Measurements from ENCODE around the gene USP50. TPM values are rescaled to one million over a fixed set of nuclear protein-coding genes. Genes with fewer than 3 reads are reported as not detected.

Gene USP50
- 0.09 TPM in 1 of 5 replicates, not detected in the others for total RNA-seq (2022; extraction: Qiagen RNA extraction)

DNA sequence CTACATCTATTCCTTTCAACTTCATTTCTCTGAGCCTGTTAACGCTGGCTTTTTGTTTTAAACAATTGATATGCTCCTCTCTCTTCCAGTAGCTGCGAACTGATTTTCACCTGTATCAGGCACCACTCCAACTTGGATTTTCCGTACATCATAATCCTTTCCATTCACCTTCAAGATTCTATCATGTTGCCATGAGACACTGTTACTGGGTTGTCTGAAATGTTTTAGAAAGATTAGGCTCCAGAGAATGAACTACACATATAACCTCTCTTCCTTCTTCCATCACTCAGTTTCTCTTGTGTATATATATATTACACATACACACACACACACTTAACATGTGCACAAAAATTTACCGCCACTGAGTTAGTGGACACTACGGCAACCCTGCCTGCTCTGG lies at the start of gene USP50:
TSS of gene USP50 (minus strand) at position 101 of the 400 bp plus-strand sequence. CDS start 141 bp downstream, outside the sequence.

Other genes starting within 250 kb of the USP50 start
- gene GABPB1, start 191.5 kb downstream of the USP50 start, total RNA-seq (2022; extraction: Qiagen RNA extraction), result 25.7 to 34.4 TPM (median 31.3 TPM) in 5 replicates
- 34.0 to 53.6 TPM (median 39.0 TPM) in 5 replicates for gene USP8, start 122.3 kb downstream of the USP50 start, total RNA-seq (2022; extraction: Qiagen RNA extraction)
- 22.2 to 30.2 TPM (median 23.6 TPM) in 5 replicates for gene TRPM7, start 140.1 kb upstream of the USP50 start, total RNA-seq (2022; extraction: Qiagen RNA extraction)
- gene SPPL2A, start 219.0 kb upstream of the USP50 start, total RNA-seq (2022; extraction: Qiagen RNA extraction), result 84.6 to 104 TPM (median 96.3 TPM) in 5 replicates

Data from A549 treated with CORT108297 at 1 μM for 4 hours (cell line).